ENCODE data around the gene MAPK10. TPM values are rescaled to one million over a fixed set of nuclear protein-coding genes. Genes with fewer than 3 reads are reported as not detected.

The MAPK10 gene
- total RNA-seq, 1 experiment from 2014 or later: 3.6 TPM

- Mint-ChIP-seq H3K36me3 (ENCODE audit: insufficient read depth, unreplicated experiment) (no peaks in the 10 kb centered on the region), H3K9me3 (ENCODE audit: low read depth, unreplicated experiment) (no peaks in the 10 kb centered on the region), H3K27me3 (ENCODE audit: unreplicated experiment) (no peaks in the 10 kb centered on the region), H3K4me3 (ENCODE audit: low read depth, unreplicated experiment) (no peak overlapping the region), H3K4me1 (ENCODE audit: low read depth, unreplicated experiment) (no peaks in the 10 kb centered on the region), H3K27ac (ENCODE audit: unreplicated experiment) (no peak overlapping the region)
- CTCF ChIA-PET: no interaction called here
- no peak for DNase-seq
- TF ChIP-seq CTCF (IDR thresholded peaks at IDR 0.05; ENCODE audit: unreplicated experiment): no peak
- intact Hi-C loops (cut with micrococcal nuclease; ENCODE audit: unreplicated experiment): no loop called here
- BruUV-seq (replicated peaks): no TSS peak
Observed at GRCh38 chr4:86386817-86387415, 27.1 kb upstream of the MAPK10 start.

DNA sequence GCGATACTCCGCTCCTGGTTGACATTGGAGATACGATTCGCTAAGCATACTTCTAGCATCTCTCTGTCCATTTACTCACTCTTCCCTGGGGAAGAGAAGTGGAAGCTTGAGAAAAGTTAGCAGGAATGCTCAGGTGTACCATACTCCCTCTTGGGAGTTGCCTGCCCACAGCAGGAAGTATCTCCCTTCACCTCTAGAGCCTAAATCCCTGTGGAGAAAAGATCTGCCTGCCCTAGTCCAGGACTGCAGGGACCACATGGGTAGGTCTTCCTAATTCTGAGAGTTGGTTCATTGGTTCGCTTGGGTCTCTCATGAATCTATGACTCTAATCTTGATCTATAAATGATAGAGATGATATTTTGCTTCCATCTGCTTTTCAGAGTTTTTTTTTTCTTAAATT is 26.3 kb upstream of the MAPK10 start:
- Mint-ChIP-seq H3K27me3 (ENCODE audit: unreplicated experiment) (no peaks in the 10 kb centered on the region), H3K36me3 (ENCODE audit: insufficient read depth, unreplicated experiment) (no peaks in the 10 kb centered on the region), H3K27ac (ENCODE audit: unreplicated experiment) (no peak overlapping the region), H3K4me1 (ENCODE audit: low read depth, unreplicated experiment) (no peaks in the 10 kb centered on the region), H3K9me3 (ENCODE audit: low read depth, unreplicated experiment) (no peaks in the 10 kb centered on the region), H3K4me3 (ENCODE audit: low read depth, unreplicated experiment) (no peak overlapping the region)
- DNase-seq: no peak
- intact Hi-C loops (cut with micrococcal nuclease; ENCODE audit: unreplicated experiment): no loop called here
- CTCF ChIA-PET: no interaction called here
- BruUV-seq (replicated peaks): no TSS peak
- no peak for TF ChIP-seq CTCF (IDR thresholded peaks at IDR 0.05; ENCODE audit: unreplicated experiment)

DNA sequence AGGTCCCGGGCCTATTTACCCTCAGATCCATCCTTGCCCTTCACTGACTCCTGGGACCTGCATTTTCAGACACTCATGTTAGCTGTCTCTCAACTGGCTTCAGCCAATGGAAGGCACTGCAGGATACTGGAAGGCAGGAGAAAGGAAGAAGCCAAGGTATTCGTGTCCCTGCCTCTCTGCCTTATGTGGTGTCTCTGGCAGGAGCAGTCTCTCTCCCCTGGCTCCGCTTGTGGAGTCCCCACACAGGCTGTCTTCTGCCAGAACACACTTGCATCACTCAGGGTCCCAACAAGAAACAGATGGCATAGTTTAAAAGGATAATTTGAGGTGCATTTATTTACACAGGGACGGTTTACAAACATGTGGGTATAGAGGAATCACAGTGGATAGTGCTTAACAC is 21.6 kb upstream of the MAPK10 start:
- intact Hi-C loops (cut with micrococcal nuclease; ENCODE audit: unreplicated experiment): no loop called here
- Mint-ChIP-seq H3K27ac (ENCODE audit: unreplicated experiment) (no peak overlapping the region), H3K27me3 (ENCODE audit: unreplicated experiment) (no peaks in the 10 kb centered on the region), H3K4me3 (ENCODE audit: low read depth, unreplicated experiment) (no peak overlapping the region), H3K36me3 (ENCODE audit: insufficient read depth, unreplicated experiment) (no peaks in the 10 kb centered on the region), H3K4me1 (ENCODE audit: low read depth, unreplicated experiment) (no peaks in the 10 kb centered on the region), H3K9me3 (ENCODE audit: low read depth, unreplicated experiment) (no peaks in the 10 kb centered on the region)
- TF ChIP-seq CTCF (IDR thresholded peaks at IDR 0.05; ENCODE audit: unreplicated experiment): no peak
- no TSS peak for BruUV-seq (replicated peaks)
- CTCF ChIA-PET: interaction anchor here (0.6 kb wide), 1 partner anchor 63 kb away, joined by 4 read pairs; no protein-coding TSS in a partner anchor
- DNase-seq: no peak

DNA sequence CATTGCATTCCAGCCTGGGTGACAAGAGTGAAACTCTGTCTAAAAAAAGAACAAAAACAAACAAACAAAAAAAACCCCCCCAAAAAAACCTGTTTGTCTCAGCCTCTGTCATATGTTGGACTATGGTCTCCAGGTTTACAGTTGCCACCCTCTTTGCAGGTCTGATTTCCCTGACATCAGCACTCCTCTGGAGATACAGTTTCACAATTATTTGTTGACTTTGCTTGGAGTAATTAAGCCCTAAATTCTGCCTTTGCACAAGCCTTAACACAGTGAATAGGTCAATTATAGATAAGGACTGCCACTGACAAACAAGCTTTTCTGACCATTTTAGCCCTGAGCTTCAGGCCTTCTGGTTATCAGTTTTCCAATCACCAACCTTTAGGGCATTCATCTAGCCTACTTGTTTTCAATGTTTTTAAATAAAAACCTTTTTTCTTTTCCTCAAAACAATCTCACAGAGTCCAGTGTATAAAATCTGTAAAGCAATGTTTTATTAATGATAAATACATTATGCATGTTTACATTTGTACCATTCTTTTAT is 20.4 kb upstream of the MAPK10 start:
- TF ChIP-seq CTCF (IDR thresholded peaks at IDR 0.05; ENCODE audit: unreplicated experiment): no peak
- H3K4me1 Mint-ChIP-seq (ENCODE audit: low read depth, unreplicated experiment): no peaks in the 10 kb centered on the region
- CTCF ChIA-PET: no interaction called here
- H3K27me3 Mint-ChIP-seq (ENCODE audit: unreplicated experiment): no peaks in the 10 kb centered on the region
- no peaks in the 10 kb centered on the region for H3K9me3 Mint-ChIP-seq (ENCODE audit: low read depth, unreplicated experiment)
- H3K36me3 Mint-ChIP-seq (ENCODE audit: insufficient read depth, unreplicated experiment): no peaks in the 10 kb centered on the region
- H3K4me3 Mint-ChIP-seq (ENCODE audit: low read depth, unreplicated experiment): no peak overlapping the region
- intact Hi-C loops (cut with micrococcal nuclease; ENCODE audit: unreplicated experiment): no loop called here
- no peak overlapping the region for H3K27ac Mint-ChIP-seq (ENCODE audit: unreplicated experiment)
- DNase-seq: no peak
- no TSS peak for BruUV-seq (replicated peaks)

All from Calu3 (cell line).